ENCODE results near the gene TLX3. TPM values are rescaled to one million over a fixed set of nuclear protein-coding genes. Genes with fewer than 3 reads are reported as not detected.

Gene TLX3
- total and polyA plus RNA-seq, 2 of the 4 experiments (the other 2 are of a cell fraction), result not detected

DNA sequence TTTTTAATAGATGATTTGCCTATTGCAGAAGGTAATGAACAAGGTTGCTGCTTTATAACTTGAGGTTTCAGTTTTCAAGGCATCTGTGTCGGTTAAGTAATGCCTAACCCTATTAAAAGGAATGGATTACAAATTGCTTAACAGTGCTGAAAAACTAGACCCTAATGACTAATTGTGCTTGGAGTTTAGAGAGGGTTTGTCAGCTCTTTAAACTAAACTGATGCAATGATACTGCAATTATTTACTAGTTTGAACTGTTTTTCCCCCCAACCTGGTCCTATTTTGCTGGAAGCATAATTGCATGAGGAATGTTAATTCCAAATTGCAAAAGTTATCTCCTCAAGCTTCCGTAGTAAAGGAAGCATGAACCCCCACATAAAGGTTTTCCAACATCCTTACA is 39.3 kb upstream of the TLX3 start:
- dilution Hi-C loops (cut with HindIII; ENCODE audit: low sequenced_read_pairs, unreplicated experiment), result no loop called here

More for the DNA sequence above, 39.3 kb upstream of the TLX3 start:
- peak overlapping the region; percentile 71 for H2BK120ac ChIP-seq (ENCODE audit: low read depth, low read length)
- no peaks in the 10 kb centered on the region for H4K20me1 ChIP-seq (ENCODE audit: insufficient read depth, low read length)
- ChIA-PET CTCF (interaction anchor here (1.3 kb wide), 1 partner anchor 73 kb away, joined by 4 read pairs; no protein-coding TSS in a partner anchor), POLR2A (ENCODE audit: unreplicated experiment) (no interaction called here)
- no peak overlapping the region for H3K9ac ChIP-seq (ENCODE audit: low read depth, low read length)
- no peaks in the 10 kb centered on the region for H3K79me1 ChIP-seq (ENCODE audit: low read depth in 1 of 2, low read length in 2 of 2)
- H3K14ac ChIP-seq (replicated peaks; ENCODE audit: low read depth, low read length), result no peak overlapping the region; the same call in 1 of the 2 replicates
- H2AK9ac ChIP-seq (replicated peaks; ENCODE audit: low read depth, low read length, poor library complexity), result no peak overlapping the region
- no peak overlapping the region; the same call in 1 of the 2 replicates for H3K56ac ChIP-seq (ENCODE audit: extremely low read depth, insufficient read depth, low read length)
- peak overlapping the region; percentile 78 for H2BK20ac ChIP-seq (ENCODE audit: low read depth, low read length)
- H3K4ac ChIP-seq (ENCODE audit: low read depth, low read length), result no peak overlapping the region; the same call in 1 of the 2 replicates
- peaks cover 2% of the 10 kb centered on the region; the same call in 1 of the 2 replicates for H3K36me3 ChIP-seq (ENCODE audit: control insufficient read depth, insufficient read depth, low read length)
- H2BK15ac ChIP-seq (ENCODE audit: low read depth, low read length), result no peak overlapping the region
- in situ Hi-C loops (cut with MboI; ENCODE audit: low sequenced_read_pairs), result no loop called here
- H3K4me1 ChIP-seq (ENCODE audit: control insufficient read depth, insufficient read depth, low read length), result peaks cover 5% of the 10 kb centered on the region; the same call in 1 of the 2 replicates
- DNase-seq (peak; percentile 72), ATAC-seq (ENCODE audit: low read depth) (peak; percentile 55)
- no CpG with 5 or more reads among the region's 2 CpGs for WGBS, 2 experiments (ENCODE audit: extremely low coverage in 2 of 2, insufficient read length in 1 of 2)
- peak overlapping the region; percentile 87 for H2BK5ac ChIP-seq (ENCODE audit: low read depth, low read length, poor library complexity, severe bottlenecking)
- H2AFZ ChIP-seq (replicated peaks; ENCODE audit: low read length, poor library complexity), result no peak overlapping the region
- peak overlapping the region; percentile 13; the same call in 1 of the 2 replicates for H3K4me2 ChIP-seq (ENCODE audit: low read depth, low read length)
- no peak overlapping the region for H3K23ac ChIP-seq (ENCODE audit: low read depth, low read length)
- no peak overlapping the region for H3K27ac ChIP-seq (ENCODE audit: insufficient read depth, low read length)
- no peaks in the 10 kb centered on the region for H3K9me3 ChIP-seq (ENCODE audit: control insufficient read depth, insufficient read depth, low read length)
- H3K9me1 ChIP-seq (ENCODE audit: insufficient read depth, low read length), result no peaks in the 10 kb centered on the region
- peak overlapping the region; percentile 16; the same call in 1 of the 2 replicates for H3K18ac ChIP-seq (ENCODE audit: low read depth, low read length)
- TF ChIP-seq MXI1 (IDR thresholded peaks at IDR 0.05; ENCODE audit: borderline replicate concordance, low read depth, low read length) (no peak), RAD21 (IDR thresholded peaks at IDR 0.05; ENCODE audit: low read length) (no peak), RCOR1 (IDR thresholded peaks at IDR 0.05; ENCODE audit: insufficient replicate concordance, low read length) (no peak), MAFK (IDR thresholded peaks at IDR 0.05; ENCODE audit: low read depth, low read length) (peak; percentile 29; the same call in 1 of the 2 replicates), SMC3 (IDR thresholded peaks at IDR 0.05; ENCODE audit: low read depth, low read length) (no peak), NFE2L2 (IDR thresholded peaks at IDR 0.05; ENCODE audit: low read depth, low read length) (0 out of 2 replicates have a peak, but pooled peaks have one; percentile 1), RFX5 (IDR thresholded peaks at IDR 0.05; ENCODE audit: low read depth, low read length) (no peak), POLR2A (IDR thresholded peaks at IDR 0.05; ENCODE audit: low read depth, low read length) (no peak), MAZ (IDR thresholded peaks at IDR 0.05; ENCODE audit: borderline replicate concordance, low read depth, low read length) (no peak), FOS (IDR thresholded peaks at IDR 0.05; ENCODE audit: low read depth, low read length) (no peak), CEBPB (IDR thresholded peaks at IDR 0.05; ENCODE audit: low read depth, low read length) (peak; percentile 94), CHD1 (IDR thresholded peaks at IDR 0.05; ENCODE audit: low read depth, low read length) (no peak), BHLHE40 (IDR thresholded peaks at IDR 0.05; ENCODE audit: low read depth, low read length) (no peak)
- TF ChIP-seq, protein P1, sequence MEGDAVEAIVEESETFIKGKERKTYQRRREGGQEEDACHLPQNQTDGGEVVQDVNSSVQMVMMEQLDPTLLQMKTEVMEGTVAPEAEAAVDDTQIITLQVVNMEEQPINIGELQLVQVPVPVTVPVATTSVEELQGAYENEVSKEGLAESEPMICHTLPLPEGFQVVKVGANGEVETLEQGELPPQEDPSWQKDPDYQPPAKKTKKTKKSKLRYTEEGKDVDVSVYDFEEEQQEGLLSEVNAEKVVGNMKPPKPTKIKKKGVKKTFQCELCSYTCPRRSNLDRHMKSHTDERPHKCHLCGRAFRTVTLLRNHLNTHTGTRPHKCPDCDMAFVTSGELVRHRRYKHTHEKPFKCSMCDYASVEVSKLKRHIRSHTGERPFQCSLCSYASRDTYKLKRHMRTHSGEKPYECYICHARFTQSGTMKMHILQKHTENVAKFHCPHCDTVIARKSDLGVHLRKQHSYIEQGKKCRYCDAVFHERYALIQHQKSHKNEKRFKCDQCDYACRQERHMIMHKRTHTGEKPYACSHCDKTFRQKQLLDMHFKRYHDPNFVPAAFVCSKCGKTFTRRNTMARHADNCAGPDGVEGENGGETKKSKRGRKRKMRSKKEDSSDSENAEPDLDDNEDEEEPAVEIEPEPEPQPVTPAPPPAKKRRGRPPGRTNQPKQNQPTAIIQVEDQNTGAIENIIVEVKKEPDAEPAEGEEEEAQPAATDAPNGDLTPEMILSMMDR (conservative IDR thresholded peaks at IDR 0.05; ENCODE audit: low read depth, low read length), result no peak
- TF ChIP-seq, protein P2, sequence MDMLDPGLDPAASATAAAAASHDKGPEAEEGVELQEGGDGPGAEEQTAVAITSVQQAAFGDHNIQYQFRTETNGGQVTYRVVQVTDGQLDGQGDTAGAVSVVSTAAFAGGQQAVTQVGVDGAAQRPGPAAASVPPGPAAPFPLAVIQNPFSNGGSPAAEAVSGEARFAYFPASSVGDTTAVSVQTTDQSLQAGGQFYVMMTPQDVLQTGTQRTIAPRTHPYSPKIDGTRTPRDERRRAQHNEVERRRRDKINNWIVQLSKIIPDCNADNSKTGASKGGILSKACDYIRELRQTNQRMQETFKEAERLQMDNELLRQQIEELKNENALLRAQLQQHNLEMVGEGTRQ (IDR thresholded peaks at IDR 0.05; ENCODE audit: low read depth, low read length), result no peak
- TF ChIP-seq, protein P3, sequence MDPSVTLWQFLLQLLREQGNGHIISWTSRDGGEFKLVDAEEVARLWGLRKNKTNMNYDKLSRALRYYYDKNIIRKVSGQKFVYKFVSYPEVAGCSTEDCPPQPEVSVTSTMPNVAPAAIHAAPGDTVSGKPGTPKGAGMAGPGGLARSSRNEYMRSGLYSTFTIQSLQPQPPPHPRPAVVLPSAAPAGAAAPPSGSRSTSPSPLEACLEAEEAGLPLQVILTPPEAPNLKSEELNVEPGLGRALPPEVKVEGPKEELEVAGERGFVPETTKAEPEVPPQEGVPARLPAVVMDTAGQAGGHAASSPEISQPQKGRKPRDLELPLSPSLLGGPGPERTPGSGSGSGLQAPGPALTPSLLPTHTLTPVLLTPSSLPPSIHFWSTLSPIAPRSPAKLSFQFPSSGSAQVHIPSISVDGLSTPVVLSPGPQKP (IDR thresholded peaks at IDR 0.05; ENCODE audit: borderline replicate concordance, low read depth, low read length), result no peak
- no peaks in the 10 kb centered on the region for H3K27me3 ChIP-seq (ENCODE audit: control insufficient read depth, insufficient read depth, low read length)
- H4K8ac ChIP-seq (ENCODE audit: low read depth in 2 of 2, low read length in 2 of 2), result no peak overlapping the region; a peak in 2 of 4 replicates
- no peak overlapping the region for H2AK5ac ChIP-seq (ENCODE audit: low read depth, low read length)
- BruUV-seq (replicated peaks), result no TSS peak
- peak overlapping the region; percentile 39; the same call in 1 of the 2 replicates for H4K91ac ChIP-seq (ENCODE audit: insufficient read depth, low read depth, low read length)
- intact Hi-C loops (cut with micrococcal nuclease), result loop anchor here (2.0 to 5.0 kb wide), 3 partner anchors 37 to 67 kb away; no protein-coding TSS in a partner anchor
- H3K4me3 ChIP-seq (ENCODE audit: insufficient read depth, low read depth, low read length), result no peak overlapping the region
- no peak overlapping the region for H4K5ac ChIP-seq (ENCODE audit: low read depth, low read length)
